Left ventricle myocardium superior (tissue), 1 donor: ENCODE data around the gene FGF11. TPM values are rescaled to one million over a fixed set of nuclear protein-coding genes. Genes with fewer than 3 reads are reported as not detected.
A peak's percentile ranks its signal among the peaks of the same experiment; 100 is the strongest.

Source experiments
- ATAC-seq: fragments of 200-7000 bp; cut with Tn5 transposase; one replicate; pipeline ENCODE4 v1.9.1; 2020; ENCODE audit warnings: mild to moderate bottlenecking, moderate library complexity
- DNase-seq: peaks from one replicate; pipeline ENCODE4 v3.0.0-alpha.2; 2020
- intact Hi-C: fragments of 100-400 bp; cut with micrococcal nuclease; formaldehyde crosslinking; loops from one replicate; pipeline ENCODE4 v1.11.0; 2022
- total RNA-seq: library from RNA; stranded (reverse); fragmentation: NEBNext Ultra II Directional; extraction: Animal tissue kit (Norgen Biotek cat#: 25700); gene quantifications from one replicate; pipeline ENCODE4 v1.2.1, GENCODE V29; 2021
- donor health status: DM: no; HTN: yes; CAD: no; lungs with severe emphysema.

FGF11 gene
- total RNA-seq, 1 donor from 2014 or later, result 13.8 TPM

DNA sequence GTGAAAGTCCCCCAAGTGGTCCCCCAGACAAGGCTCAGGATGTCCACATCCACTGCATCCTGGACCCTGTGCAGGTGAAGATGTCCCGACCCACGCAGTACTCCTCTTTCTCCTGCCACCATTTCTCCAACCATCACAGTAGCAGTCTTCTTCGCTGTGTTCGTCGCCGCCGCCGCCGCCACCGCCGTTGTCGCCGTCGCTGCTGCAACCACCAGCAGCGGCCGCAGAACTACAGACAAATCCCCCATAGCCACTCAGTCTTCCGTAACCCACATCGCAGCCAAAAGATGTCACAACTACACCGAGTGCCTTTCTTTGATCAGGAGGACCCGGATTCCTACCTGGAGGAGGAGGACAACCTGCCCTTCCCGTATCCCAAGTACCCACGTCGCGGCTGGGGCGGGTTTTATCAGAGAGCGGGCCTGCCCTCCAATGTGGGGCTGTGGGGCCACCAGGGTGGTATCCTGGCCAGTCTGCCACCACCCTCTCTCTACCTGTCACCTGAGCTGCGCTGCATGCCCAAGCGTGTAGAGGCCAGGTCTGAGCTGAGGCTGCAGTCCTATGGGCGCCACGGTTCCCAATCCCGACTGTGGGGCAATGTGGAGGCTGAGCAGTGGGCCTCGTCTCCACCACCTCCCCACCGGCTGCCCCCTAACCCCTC, 13.0 kb upstream of the FGF11 start:
- intact Hi-C loops, result no loop called here
- DNase-seq (no peak), ATAC-seq (no peak)

DNA sequence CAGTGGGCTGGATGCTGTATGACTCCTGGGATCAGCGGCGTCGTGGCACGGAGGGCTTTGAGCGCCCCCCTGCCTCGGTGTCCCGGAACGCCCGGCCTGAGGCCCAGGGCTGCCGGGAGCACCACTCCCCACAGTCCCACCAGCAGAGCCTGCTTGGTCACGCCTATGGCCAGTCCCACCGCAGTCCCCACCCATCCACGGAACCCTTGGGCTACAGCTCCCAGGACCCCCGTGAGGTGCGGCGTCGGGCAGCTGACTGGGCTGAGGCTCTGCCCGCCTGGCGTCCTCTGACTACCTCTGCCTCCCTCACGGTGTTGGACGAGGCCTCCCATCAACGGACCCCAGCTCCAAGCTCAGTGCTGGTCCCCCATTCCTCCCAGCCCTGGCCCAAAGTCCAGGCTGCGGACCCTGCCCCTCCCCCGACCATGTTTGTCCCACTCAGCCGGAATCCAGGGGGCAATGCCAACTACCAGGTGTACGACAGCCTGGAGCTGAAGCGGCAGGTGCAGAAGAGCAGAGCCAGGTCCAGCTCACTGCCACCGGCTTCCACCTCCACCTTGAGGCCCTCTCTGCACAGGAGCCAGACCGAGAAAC, 12.3 kb upstream of the FGF11 start:
- DNase-seq (no peak), ATAC-seq (no peak)
- intact Hi-C loops, result no loop called here

DNA sequence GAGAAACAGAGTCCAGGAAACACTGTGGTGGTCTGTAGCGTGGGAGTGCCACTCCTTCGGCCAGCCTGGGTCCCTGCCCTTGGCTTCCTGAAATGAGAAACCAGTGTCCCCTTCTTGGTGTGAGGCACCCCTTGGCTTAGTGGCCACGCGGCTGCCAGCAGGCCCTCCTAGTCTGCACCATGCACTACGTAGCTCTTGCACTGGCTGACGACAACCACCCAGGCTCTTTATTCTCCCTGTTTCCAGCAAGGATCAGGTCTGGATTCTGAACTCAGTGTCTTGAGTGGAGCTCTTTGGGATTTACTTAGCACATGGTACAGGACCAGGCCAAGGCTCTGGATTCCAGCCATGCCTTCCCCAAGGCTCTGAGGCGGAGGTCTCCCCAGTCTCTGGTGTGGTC, 11.8 kb upstream of the FGF11 start:
- no peak for DNase-seq
- intact Hi-C loops, result no loop called here
- ATAC-seq, result no peak

DNA sequence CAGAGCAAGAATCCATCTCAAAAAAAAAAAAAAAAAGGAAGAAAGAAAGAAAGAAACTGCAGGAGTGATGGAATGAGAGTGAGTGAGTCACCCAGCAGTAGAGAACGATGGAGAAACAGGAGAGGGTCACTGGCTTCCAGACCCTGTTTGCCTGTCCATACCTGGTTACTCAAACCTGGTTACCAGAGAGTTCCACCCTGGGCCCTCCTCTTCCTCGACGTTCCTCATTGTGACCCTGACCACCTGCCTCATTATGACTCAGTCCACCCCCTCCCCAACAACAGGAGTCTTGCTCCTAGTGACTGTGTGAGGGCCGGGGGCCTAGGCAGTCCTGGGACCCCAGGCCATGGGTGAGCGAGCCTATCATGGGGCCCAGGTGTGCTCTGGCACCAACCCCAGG, 10.8 kb upstream of the FGF11 start, which contains the start of gene SPEM3:
TSS of gene SPEM3 (plus strand) at position 301 of the 400 bp plus-strand sequence. CDS start at position 347, 46 bp downstream.
- ATAC-seq, result no peak
- intact Hi-C loops, result no loop called here
- no peak for DNase-seq

DNA sequence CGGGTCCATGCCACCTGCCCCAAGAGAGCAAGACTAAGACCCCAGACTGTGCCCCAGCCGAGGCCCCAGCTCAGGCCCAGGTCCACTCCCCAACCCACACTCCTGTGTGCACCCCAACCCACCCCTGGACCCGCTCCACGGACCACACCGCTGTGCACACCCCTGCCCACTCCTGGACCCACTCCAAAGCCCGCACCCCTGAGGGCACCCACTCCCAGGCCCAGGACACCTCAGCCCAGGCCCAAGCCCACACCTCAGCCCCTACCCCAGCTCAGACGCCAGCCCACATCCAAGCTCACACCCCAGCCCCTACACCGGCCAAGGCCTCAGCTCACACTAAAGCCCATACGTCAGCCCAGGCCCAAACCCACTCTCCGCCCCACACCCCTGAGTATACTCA, 9.6 kb upstream of the FGF11 start:
- intact Hi-C loops, result no loop called here
- no peak for DNase-seq
- ATAC-seq, result no peak

DNA sequence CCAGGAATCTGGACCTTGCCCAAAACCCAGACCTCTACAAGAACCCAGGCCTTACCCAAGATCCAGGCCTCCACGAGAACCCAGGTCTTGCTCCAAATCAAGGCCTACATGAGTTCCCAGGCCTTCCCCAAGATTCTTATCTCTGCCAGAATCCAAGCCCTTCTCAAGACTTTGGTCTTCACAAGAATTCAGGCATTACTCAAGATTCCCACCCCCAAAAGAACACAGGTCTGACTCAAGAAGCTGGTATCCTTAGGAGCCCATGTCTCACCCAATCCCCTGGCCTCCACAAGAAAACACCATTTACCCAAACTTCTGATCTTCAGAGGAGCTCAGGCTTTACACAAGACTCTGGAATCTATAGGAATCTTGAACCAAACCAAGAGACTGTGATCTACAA, 8.1 kb upstream of the FGF11 start:
- DNase-seq (no peak), ATAC-seq (no peak)
- intact Hi-C loops, result no loop called here

DNA sequence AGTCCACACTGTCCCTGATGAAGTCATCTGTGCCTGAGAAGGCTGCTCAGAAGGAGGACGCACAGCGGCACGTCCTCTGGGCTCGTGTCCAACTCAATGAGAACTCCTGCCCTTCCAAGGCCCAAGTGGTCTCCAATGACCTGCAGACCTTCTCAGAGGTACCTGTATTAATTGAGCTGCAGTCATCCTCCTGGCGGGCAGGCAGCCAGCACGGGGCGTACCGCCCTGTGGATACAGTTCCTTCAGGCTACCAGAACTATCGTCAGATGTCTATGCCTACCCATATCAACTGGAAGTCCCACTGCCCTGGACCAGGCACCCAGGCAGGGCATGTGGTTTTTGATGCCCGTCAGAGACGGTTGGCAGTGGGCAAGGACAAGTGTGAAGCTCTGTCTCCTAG, 7.0 kb upstream of the FGF11 start:
- intact Hi-C loops, result no loop called here
- no peak for DNase-seq
- ATAC-seq, result no peak

DNA sequence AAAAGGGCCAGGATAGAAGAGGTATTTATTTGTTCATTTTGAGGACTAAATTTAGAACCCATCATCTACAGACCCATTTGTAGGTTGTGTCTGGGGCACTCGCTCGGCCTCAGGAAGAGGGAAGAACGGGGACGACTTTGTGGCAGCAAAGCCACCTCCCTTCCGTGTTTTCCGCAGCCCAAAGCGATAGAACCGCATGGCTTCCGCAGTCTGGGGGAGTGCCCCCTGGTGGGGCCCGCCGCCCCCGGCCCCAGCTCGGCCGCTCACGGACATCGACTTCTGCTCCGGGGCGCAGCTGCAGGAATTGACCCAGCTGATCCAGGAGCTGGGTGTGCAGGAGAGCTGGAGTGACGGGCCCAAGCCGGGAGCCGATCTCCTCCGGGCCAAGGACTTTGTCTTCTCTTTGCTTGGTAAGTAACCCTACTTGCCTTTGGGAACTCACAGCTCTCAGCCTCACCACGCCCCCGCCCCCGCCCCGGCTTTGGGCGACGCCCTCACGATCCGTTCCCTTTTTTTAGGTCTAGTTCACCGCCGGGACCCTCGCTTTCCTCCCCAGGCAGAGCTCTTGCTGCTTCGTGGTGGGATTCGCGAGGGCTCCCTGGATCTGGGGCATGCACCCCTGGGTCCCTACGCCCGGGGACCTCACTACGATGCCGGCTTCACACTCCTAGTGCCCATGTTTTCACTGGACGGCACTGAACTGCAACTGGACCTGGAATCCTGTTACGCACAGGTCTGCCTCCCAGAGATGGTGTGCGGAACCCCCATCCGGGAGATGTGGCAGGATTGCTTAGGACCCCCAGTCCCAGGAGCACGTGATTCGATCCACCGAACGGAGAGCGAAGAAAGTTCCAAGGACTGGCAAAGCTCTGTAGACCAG, 3.4 kb upstream of the FGF11 start:
- peak; percentile 62 for DNase-seq
- intact Hi-C loops, result no loop called here

DNA sequence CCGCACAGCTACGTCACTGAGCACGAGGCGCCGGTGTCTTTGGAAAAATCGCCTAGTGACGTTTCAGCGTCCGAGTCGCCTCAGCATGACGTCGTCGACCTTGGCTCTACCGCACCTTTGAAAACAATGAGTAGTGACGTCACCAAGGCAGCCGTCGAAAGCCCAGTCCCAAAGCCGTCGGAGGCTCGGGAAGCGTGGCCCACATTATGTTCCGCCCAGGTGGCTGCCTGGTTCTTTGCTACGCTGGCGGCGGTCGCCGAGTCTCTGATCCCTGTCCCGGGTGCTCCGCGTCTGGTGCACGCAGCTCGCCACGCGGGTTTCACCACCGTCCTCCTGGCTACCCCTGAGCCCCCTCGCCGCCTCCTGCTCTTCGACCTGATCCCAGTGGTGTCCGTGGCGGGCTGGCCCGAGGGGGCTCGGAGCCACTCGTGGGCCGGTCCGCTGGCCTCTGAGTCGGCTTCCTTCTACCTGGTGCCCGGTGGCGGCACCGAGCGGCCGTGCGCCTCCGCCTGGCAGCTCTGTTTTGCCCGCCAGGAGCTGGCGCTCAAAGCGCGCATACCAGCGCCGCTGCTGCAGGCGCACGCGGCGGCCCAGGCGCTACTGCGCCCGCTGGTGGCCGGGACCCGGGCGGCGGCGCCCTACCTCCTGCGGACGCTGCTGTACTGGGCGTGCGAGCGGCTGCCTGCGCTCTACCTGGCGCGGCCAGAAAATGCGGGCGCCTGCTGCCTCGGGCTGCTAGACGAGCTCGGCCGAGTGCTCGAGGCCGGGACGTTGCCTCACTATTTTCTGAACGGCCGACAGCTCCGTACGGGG, 2.5 kb upstream of the FGF11 start:
- peak; percentile 80 for ATAC-seq
- intact Hi-C loops, result no loop called here
- peak; percentile 92 for DNase-seq

More for the DNA sequence above, 3.4 kb upstream of the FGF11 start:
- ATAC-seq, result peak; percentile 4

DNA sequence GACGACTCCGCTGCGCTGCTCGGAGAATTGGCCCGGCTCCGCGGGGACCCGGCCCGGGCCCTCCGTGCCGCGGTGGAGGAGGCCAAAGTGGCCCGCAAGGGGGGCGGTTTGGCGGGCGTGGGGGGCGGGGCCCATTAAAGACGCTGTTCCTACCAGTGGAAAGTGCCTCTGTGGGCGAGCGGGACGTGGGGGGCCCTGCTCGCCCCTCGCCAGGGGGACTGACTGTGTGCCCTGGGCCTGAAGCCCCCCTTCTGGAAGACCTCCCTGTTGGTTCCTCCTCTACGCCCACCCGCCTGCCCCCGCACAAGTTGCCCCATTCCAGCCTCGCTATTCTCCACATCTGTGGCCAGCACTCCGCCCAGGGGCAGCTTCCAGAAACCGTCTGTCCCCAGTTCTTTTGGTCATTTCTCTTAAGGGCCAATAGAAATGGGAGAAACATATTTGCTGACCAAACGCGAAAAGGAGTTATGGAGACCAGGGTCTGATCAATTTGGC, 1.9 kb upstream of the FGF11 start:
- peak; percentile 0 for ATAC-seq

DNA sequence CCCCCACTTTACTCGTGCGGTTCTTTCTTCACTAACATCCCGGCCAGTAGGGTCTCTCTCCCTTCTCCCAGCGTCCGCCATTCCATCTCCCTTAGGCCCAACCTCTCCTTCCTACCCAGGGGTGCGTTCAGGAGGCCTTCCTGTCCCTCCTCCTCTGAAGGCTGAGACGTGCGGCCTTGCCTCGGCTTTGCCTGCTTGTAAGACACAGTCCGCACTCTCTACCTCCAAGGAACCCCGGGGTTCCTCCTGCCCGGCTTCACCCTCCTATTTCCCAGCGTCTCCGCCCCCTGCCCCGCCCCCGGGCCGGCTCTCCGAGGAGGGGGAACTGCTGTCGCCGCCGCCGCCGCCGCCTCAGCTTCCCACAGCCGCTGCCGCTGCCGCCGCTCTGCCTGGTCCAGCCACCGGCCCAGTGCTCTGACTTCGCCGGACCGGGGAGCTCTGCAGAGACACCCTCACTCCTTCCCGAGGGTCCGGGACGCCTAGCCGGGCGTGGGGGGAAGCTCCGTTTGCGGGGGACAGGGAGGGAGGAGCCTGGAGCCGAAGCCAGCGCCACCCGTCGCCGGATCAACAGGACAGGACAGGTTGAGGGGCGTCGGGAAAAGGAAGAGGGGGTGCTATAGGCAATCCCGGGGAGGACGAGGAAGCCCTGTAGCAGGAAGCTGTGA, 1.2 kb upstream of the FGF11 start:
- DNase-seq (peak; percentile 87), ATAC-seq (peak; percentile 20)
- intact Hi-C loops, result no loop called here

More for the DNA sequence above, 1.9 kb upstream of the FGF11 start:
- intact Hi-C loops, result no loop called here
- no peak for DNase-seq

DNA sequence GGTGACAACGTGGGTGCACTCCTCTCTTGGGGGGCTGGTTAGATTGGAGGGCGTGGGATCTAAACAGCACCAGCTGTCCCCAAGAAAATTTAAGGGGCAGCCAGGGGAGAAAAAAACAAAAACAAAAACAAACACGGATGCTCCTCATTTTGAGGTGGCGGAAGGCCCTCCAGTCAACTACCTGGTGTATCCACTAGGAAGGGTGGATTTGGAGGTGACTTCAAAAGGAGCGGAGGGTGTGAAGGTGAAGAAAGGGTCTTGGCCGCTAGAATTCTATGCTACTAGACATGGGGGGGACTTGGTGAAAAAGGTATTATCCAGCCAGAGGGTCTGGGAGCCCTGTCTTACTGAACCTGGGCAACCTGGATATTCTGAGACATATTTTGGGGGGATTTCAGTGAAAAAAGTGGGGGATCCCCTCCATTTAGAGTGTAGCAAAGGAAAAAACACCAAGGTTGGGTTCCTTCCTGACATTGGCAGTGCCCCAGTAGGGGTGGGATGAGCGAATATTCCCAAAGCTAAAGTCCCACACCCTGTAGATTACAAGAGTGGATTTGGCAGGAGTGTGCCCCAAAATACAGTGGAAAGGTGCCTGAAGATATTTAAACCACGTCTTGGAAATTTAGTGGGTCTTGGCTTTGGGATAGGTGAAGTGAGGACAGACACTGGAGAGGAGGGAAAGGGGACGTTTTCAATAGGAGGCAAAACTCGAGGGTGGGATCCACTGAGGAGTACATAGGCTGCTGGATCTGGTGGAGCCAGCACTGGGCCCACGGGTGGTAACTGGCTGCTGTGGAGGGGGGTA, 454 bp upstream of the FGF11 start:
- DNase-seq (no peak), ATAC-seq (no peak)
- intact Hi-C loops, result no loop called here

DNA sequence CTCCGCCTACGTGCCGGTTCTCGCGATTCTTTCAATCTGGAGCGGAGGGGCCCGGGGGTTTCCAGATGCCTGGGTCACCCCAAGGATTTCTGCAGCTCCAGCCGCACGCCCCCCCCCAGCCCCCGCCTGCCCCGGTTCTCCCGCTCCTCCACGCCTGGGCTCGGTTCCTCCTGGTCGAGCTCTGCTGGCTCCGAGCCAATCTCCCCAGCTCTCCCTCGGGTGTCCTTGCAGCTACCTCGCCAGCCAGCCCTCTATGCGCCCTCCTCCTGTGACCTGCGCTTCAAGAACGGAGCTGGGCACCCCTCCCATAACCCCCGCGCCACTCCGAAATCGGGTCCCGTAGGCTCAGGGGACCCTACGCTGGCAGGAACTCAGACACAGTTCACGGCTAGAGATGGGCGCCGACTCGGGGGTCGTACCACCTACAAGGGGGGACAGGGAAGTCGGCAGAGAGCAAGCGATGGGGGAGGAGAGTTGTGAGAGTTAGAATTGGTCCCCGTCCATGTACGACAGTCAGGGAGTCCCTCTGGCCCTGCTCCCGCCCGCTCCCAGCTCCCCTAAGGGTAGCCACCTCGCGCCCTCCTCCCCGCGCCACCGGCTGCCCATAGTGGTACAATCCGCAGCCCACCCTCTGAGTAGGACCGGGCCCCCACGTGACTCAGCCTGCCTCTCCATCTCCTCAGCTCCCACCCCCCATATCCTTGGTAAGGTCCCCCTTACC, 961 bp downstream of the FGF11 start:
- intact Hi-C loops, result no loop called here
- ATAC-seq, result peak; percentile 14
- DNase-seq, result peak; percentile 84

DNA sequence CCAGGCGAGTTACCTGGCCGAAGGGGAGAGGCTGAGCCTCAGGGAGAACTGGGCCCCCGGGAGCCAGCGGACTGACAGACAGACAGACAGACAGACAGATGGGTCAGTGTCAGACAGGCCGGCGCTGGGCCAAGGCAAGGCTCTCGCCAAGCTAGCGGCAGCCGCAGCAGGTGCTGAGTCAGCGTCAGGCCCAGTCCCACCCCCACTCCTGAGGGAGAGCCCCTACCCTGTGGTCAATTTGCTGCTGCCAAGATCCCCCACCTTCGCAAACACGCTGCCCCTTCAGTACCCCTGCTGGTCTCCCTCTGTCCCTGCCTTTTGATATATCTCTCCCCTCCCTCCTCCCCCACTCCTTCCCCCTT, 1.5 kb downstream of the FGF11 start:
- ATAC-seq (peak; percentile 6), DNase-seq (peak; percentile 77)
- intact Hi-C loops, result no loop called here

DNA sequence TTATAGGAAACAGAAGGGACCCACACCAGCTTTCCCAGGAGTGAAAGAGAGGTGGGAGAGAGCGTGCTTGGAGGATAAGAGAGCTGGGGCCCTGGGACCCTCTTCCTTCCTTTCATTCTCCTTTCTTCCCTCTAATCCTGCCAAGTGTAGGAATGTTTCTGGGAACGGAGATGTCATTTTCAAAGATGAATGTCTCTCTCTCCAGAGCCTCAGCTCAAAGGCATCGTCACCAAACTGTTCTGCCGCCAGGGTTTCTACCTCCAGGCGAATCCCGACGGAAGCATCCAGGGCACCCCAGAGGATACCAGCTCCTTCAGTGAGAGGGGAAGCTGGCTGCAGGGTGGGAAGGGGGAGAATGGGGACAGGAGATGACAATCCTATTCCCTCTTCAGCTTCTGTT, 2.0 kb downstream of the FGF11 start:
- ATAC-seq (no peak), DNase-seq (no peak)
- intact Hi-C loops, result no loop called here

DNA sequence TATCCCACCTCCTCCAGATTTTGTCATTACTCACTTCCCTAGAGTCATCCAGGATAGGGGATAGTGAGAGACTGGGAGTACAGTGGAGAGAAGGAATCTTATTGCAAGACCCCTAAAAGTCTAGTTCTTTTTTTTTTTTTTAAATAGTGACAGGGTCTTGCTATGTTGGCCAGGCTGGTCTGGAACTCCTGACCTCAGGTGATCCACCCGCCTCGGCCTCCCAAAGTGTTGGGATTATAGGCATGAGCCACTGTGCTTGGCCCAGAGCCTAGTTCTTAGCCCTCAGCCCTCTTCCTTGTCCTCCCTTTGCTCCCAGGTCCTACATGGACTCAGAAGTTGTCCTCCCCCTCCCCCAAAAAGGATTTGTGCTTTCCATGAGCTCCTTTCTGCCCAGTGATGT, 2.8 kb downstream of the FGF11 start:
- DNase-seq (no peak), ATAC-seq (no peak)
- intact Hi-C loops, result no loop called here
